GM23338 (cell line): ENCODE results near the gene SLC34A3. TPM values are rescaled to one million over a fixed set of nuclear protein-coding genes. Genes with fewer than 3 reads are reported as not detected.

ENCODE experiments used
- ATAC-seq: fragments of 200-7000 bp; cut with Tn5 transposase; 3 replicates; pipeline ENCODE4 v1.9.1; 2020
- DNase-seq: peaks from one replicate; pipeline ENCODE4 v3.0.0-alpha.2; 2015; ENCODE audit warnings: low spot score
- H2AFZ ChIP-seq: fragments of 200-600 bp; sonication (generic); 2 replicates; pipeline ENCODE4 v1.8.0; 2016; ENCODE audit warnings: antibody characterized with exemption, mild to moderate bottlenecking, moderate library complexity
- H3F3A ChIP-seq: fragments of 200-600 bp; sonication (generic); replicated peaks from 2 replicates; pipeline ENCODE4 v1.8.0; 2017; ENCODE audit warnings: antibody characterized with exemption, mixed run types, low read depth
- H3K27ac ChIP-seq: fragments of 200-600 bp; sonication (generic); 2 replicates; pipeline ENCODE4 v1.6.1; 2016; ENCODE audit warnings: low read depth
- H3K27me3 ChIP-seq: fragments of 200-600 bp; sonication (generic); 2 replicates; pipeline ENCODE4 v1.8.0; 2016; ENCODE audit warnings: mild to moderate bottlenecking, mixed run types, moderate library complexity; ENCODE audit not compliant: insufficient read depth
- H3K36me3 ChIP-seq: fragments of 200-600 bp; sonication (generic); 2 replicates; pipeline ENCODE4 v1.8.0; 2016; ENCODE audit warnings: mild to moderate bottlenecking; ENCODE audit not compliant: insufficient read depth
- H3K4me1 ChIP-seq: fragments of 200-600 bp; sonication (generic); 2 replicates; pipeline ENCODE4 v1.8.0; 2016; ENCODE audit warnings: mild to moderate bottlenecking, moderate library complexity; ENCODE audit not compliant: insufficient read depth
- H3K4me2 ChIP-seq: fragments of 200-600 bp; sonication (generic); 2 replicates; pipeline ENCODE4 v1.7.1; 2017; ENCODE audit warnings: mixed run types
- H3K4me3 ChIP-seq: fragments of 200-600 bp; sonication (generic); 2 replicates; pipeline ENCODE4 v1.6.1; 2016; ENCODE audit warnings: mixed run types
- H3K79me2 ChIP-seq: fragments of 200-600 bp; sonication (generic); replicated peaks from 2 replicates; pipeline ENCODE4 v1.8.0; 2017; ENCODE audit warnings: mild to moderate bottlenecking; ENCODE audit not compliant: insufficient read depth
- H3K9me2 ChIP-seq: fragments of 200-600 bp; sonication (generic); 2 replicates; pipeline ENCODE4 v1.8.0; 2017; ENCODE audit not compliant: insufficient read depth
- H4K20me1 ChIP-seq: fragments of 200-600 bp; sonication (generic); replicated peaks from 2 replicates; pipeline ENCODE4 v1.8.0; 2017; ENCODE audit warnings: mild to moderate bottlenecking; ENCODE audit not compliant: insufficient read depth
- H3K27ac Mint-ChIP-seq: 2 replicates; pipeline ENCODE4 v1.8.0; 2020; ENCODE audit warnings: inconsistent platforms, mild to moderate bottlenecking, moderate library complexity, mixed read lengths
- H3K27me3 Mint-ChIP-seq: 3 replicates; pipeline ENCODE4 v1.8.0; 2022; ENCODE audit warnings: low read depth, mild to moderate bottlenecking, moderate library complexity, mixed read lengths, inconsistent platforms; ENCODE audit not compliant: insufficient read depth, poor library complexity
- H3K36me3 Mint-ChIP-seq: 3 replicates; pipeline ENCODE4 v1.8.0; 2021; ENCODE audit warnings: low read depth, mild to moderate bottlenecking, inconsistent platforms, moderate library complexity, mixed read lengths
- H3K4me1 Mint-ChIP-seq: 3 replicates; pipeline ENCODE4 v1.8.0; 2020; ENCODE audit warnings: mild to moderate bottlenecking, inconsistent platforms, mixed read lengths
- H3K4me3 Mint-ChIP-seq: 3 replicates; pipeline ENCODE4 v1.8.0; 2021; ENCODE audit warnings: moderate library complexity, mild to moderate bottlenecking, inconsistent platforms, mixed read lengths
- H3K9me3 Mint-ChIP-seq: 3 replicates; pipeline ENCODE4 v1.8.0; 2020; ENCODE audit warnings: moderate library complexity, mild to moderate bottlenecking, inconsistent platforms, mixed read lengths
- CREB1 ChIP-seq: fragments of 250-450 bp; sonication (Bioruptor Pico); IDR thresholded peaks from 2 replicates; pipeline ENCODE4 v1.5.0; 2020; ENCODE audit warnings: low read depth, mild to moderate bottlenecking, moderate library complexity
- EZH2 ChIP-seq: fragments of 200-600 bp; sonication (generic); IDR thresholded peaks from one replicate; pipeline ENCODE4 v1.8.0; 2017; ENCODE audit warnings: antibody characterized with exemption, mild to moderate bottlenecking, low read depth; ENCODE audit not compliant: unreplicated experiment
- EZH2phosphoT487 ChIP-seq: fragments of 200-600 bp; sonication (generic); IDR thresholded peaks from one replicate; pipeline ENCODE4 v1.8.1; 2018; ENCODE audit warnings: antibody characterized with exemption; ENCODE audit not compliant: unreplicated experiment
- JUNB ChIP-seq: IDR thresholded peaks from one replicate; pipeline ENCODE4 v1.6.1; 2016; ENCODE audit warnings: antibody characterized with exemption; ENCODE audit not compliant: unreplicated experiment
- NANOG ChIP-seq: IDR thresholded peaks from 2 replicates; pipeline ENCODE4 v1.6.1; 2016; ENCODE audit warnings: antibody characterized with exemption, borderline replicate concordance
- POLR2AphosphoS5 ChIP-seq: IDR thresholded peaks from 2 replicates; pipeline ENCODE4 v1.6.1; 2016; ENCODE audit warnings: antibody characterized with exemption, low read depth
- STAT1 ChIP-seq: IDR thresholded peaks from one replicate; pipeline ENCODE4 v1.6.1; 2016; ENCODE audit warnings: antibody characterized with exemption; ENCODE audit not compliant: unreplicated experiment
- ZNF114 ChIP-seq: fragments of 250-450 bp; sonication (Bioruptor Pico); IDR thresholded peaks from 2 replicates; pipeline ENCODE4 v1.5.0; 2020; ENCODE audit warnings: mild to moderate bottlenecking, moderate library complexity
- ZNF331 ChIP-seq: fragments of 250-450 bp; sonication (Bioruptor Pico); IDR thresholded peaks from 2 replicates; pipeline ENCODE4 v1.5.0; 2020; ENCODE audit warnings: low read depth, mild to moderate bottlenecking, moderate library complexity
- polyA plus RNA-seq: library from polyadenylated mRNA; unstranded; fragments of >200 nt; fragmentation: Nextera tagmentation; extraction: Ambion mirVana; gene quantifications from 2 replicates; pipeline ENCODE4 v1.2.1, GENCODE V29; 2016
- total RNA-seq: library from RNA; depleted of rRNA; stranded (reverse); fragments of >200 nt; shearing (Covaris generic); gene quantifications from 2 replicates; pipeline ENCODE4 v1.2.3, GENCODE V29; 2014
- TF ChIP-seq, protein P1 (sequence below): IDR thresholded peaks from 2 replicates; pipeline ENCODE4 v1.6.1; 2016; ENCODE audit warnings: antibody characterized with exemption
- TF ChIP-seq, protein P2 (sequence below), 2 experiments: fragments of 200-600 bp in 1 of 2; sonication (generic) in 1 of 2; conservative IDR thresholded peaks; 2 replicates each; pipeline versions ENCODE4 v1.5.1 to v1.6.1; 2016 to 2017; ENCODE audit warnings: antibody characterized with exemption in 2 of 2, low read depth in 2 of 2, mild to moderate bottlenecking in 2 of 2, moderate library complexity in 1 of 2
- TF ChIP-seq, protein P3 (sequence below): IDR thresholded peaks from one replicate; pipeline ENCODE4 v1.6.1; 2018; ENCODE audit warnings: antibody characterized with exemption; ENCODE audit not compliant: unreplicated experiment
- TF ChIP-seq, protein P4 (sequence below): fragments of 250-450 bp; sonication (Bioruptor Pico); IDR thresholded peaks from 2 replicates; pipeline ENCODE4 v1.5.0; 2020; ENCODE audit warnings: mild to moderate bottlenecking, moderate library complexity

SLC34A3 gene
- total and polyA plus RNA-seq, 2 experiments from 2014 or later: not detected

DNA sequence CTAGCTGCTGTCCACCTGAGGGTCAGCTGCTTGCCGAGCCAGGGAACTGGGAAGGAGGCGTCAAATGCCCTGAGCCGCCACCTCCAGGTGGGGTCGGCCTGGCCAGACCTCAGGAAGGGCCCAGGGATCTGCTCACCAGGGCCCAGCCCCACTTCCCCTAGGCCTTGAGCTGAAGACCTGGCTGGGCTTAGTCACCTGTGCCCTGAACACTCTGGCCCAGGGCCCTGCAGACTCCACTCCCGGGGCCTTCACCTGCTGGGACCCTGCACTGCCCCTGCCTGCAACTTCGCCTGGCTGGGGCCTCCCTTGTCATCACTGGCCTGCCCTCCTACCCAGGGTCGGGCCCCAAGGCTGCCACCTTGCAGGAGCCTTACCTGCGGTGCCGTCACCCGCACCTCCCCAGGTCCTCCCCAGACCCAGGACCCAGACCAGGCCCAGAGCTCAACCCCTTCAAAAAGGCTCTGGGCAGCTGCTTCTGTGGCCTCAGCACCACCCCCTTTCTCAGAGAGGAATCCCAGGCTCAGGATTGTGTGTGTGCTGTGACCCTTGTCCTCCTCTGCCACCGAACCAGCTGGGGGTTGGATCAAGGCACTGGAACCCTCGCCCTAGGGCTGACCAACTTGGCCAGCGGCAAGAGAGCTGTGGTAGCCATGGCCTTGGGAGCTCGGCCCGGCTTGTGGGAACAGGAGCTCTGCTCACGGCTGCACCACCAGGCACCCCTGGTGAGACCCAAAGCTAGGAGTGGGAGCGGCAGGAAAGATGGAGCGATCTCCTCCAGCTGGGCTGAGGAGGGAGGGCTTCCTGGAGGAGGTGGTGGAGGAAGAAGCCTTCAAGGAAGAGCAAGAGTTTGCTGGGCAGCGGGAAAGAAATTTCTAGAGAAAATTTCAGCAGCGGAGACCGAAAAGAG is 23.3 kb downstream of the SLC34A3 start:
- peak; percentile 36 for DNase-seq
- ATAC-seq: peak; percentile 8

More for the DNA sequence above, 23.3 kb downstream of the SLC34A3 start:
- Histone ChIP-seq H3K4me1 (peaks cover 13% of the 10 kb centered on the region; the same call in 1 of the 2 replicates), H3F3A (peaks cover 8% of the 10 kb centered on the region), H3K4me3 (peak overlapping the region; percentile 96), H4K20me1 (no peaks in the 10 kb centered on the region; the same call in 1 of the 2 replicates), H3K4me2 (peak overlapping the region; percentile 98), H3K9me2 (no peaks in the 10 kb centered on the region), H3K27ac (no peak overlapping the region), H2AFZ (no peak overlapping the region), H3K79me2 (peaks cover 24% of the 10 kb centered on the region), H3K27me3 (peaks cover 4% of the 10 kb centered on the region; the same call in 1 of the 2 replicates), H3K36me3 (peaks cover 6% of the 10 kb centered on the region)
- Mint-ChIP-seq H3K9me3 (no peaks in the 10 kb centered on the region), H3K36me3 (peaks cover 15% of the 10 kb centered on the region; the same call in 2 of the 3 replicates), H3K27ac (peak overlapping the region; percentile 28; the same call in 1 of the 2 replicates), H3K4me1 (peaks cover 11% of the 10 kb centered on the region), H3K4me3 (peak overlapping the region; percentile 85), H3K27me3 (peaks cover 21% of the 10 kb centered on the region)
- TF ChIP-seq, protein P1, sequence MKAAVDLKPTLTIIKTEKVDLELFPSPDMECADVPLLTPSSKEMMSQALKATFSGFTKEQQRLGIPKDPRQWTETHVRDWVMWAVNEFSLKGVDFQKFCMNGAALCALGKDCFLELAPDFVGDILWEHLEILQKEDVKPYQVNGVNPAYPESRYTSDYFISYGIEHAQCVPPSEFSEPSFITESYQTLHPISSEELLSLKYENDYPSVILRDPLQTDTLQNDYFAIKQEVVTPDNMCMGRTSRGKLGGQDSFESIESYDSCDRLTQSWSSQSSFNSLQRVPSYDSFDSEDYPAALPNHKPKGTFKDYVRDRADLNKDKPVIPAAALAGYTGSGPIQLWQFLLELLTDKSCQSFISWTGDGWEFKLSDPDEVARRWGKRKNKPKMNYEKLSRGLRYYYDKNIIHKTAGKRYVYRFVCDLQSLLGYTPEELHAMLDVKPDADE: no peak
- TF ChIP-seq STAT1: no peak
- TF ChIP-seq ZNF331: no peak
- TF ChIP-seq, protein P2, sequence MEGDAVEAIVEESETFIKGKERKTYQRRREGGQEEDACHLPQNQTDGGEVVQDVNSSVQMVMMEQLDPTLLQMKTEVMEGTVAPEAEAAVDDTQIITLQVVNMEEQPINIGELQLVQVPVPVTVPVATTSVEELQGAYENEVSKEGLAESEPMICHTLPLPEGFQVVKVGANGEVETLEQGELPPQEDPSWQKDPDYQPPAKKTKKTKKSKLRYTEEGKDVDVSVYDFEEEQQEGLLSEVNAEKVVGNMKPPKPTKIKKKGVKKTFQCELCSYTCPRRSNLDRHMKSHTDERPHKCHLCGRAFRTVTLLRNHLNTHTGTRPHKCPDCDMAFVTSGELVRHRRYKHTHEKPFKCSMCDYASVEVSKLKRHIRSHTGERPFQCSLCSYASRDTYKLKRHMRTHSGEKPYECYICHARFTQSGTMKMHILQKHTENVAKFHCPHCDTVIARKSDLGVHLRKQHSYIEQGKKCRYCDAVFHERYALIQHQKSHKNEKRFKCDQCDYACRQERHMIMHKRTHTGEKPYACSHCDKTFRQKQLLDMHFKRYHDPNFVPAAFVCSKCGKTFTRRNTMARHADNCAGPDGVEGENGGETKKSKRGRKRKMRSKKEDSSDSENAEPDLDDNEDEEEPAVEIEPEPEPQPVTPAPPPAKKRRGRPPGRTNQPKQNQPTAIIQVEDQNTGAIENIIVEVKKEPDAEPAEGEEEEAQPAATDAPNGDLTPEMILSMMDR (conservative IDR thresholded peaks at IDR 0.05; ENCODE audit: low read depth in 2 of 2): no peak
- no peak for TF ChIP-seq EZH2
- no peak for TF ChIP-seq NANOG
- no peak for TF ChIP-seq JUNB
- no peak for TF ChIP-seq EZH2phosphoT487
- TF ChIP-seq, protein P3, sequence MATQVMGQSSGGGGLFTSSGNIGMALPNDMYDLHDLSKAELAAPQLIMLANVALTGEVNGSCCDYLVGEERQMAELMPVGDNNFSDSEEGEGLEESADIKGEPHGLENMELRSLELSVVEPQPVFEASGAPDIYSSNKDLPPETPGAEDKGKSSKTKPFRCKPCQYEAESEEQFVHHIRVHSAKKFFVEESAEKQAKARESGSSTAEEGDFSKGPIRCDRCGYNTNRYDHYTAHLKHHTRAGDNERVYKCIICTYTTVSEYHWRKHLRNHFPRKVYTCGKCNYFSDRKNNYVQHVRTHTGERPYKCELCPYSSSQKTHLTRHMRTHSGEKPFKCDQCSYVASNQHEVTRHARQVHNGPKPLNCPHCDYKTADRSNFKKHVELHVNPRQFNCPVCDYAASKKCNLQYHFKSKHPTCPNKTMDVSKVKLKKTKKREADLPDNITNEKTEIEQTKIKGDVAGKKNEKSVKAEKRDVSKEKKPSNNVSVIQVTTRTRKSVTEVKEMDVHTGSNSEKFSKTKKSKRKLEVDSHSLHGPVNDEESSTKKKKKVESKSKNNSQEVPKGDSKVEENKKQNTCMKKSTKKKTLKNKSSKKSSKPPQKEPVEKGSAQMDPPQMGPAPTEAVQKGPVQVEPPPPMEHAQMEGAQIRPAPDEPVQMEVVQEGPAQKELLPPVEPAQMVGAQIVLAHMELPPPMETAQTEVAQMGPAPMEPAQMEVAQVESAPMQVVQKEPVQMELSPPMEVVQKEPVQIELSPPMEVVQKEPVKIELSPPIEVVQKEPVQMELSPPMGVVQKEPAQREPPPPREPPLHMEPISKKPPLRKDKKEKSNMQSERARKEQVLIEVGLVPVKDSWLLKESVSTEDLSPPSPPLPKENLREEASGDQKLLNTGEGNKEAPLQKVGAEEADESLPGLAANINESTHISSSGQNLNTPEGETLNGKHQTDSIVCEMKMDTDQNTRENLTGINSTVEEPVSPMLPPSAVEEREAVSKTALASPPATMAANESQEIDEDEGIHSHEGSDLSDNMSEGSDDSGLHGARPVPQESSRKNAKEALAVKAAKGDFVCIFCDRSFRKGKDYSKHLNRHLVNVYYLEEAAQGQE: no peak
- no peak for TF ChIP-seq CREB1 (CRISPR knock-in tag)
- no peak for TF ChIP-seq ZNF114 (CRISPR knock-in tag)
- no peak for TF ChIP-seq POLR2AphosphoS5
- TF ChIP-seq, protein P4, sequence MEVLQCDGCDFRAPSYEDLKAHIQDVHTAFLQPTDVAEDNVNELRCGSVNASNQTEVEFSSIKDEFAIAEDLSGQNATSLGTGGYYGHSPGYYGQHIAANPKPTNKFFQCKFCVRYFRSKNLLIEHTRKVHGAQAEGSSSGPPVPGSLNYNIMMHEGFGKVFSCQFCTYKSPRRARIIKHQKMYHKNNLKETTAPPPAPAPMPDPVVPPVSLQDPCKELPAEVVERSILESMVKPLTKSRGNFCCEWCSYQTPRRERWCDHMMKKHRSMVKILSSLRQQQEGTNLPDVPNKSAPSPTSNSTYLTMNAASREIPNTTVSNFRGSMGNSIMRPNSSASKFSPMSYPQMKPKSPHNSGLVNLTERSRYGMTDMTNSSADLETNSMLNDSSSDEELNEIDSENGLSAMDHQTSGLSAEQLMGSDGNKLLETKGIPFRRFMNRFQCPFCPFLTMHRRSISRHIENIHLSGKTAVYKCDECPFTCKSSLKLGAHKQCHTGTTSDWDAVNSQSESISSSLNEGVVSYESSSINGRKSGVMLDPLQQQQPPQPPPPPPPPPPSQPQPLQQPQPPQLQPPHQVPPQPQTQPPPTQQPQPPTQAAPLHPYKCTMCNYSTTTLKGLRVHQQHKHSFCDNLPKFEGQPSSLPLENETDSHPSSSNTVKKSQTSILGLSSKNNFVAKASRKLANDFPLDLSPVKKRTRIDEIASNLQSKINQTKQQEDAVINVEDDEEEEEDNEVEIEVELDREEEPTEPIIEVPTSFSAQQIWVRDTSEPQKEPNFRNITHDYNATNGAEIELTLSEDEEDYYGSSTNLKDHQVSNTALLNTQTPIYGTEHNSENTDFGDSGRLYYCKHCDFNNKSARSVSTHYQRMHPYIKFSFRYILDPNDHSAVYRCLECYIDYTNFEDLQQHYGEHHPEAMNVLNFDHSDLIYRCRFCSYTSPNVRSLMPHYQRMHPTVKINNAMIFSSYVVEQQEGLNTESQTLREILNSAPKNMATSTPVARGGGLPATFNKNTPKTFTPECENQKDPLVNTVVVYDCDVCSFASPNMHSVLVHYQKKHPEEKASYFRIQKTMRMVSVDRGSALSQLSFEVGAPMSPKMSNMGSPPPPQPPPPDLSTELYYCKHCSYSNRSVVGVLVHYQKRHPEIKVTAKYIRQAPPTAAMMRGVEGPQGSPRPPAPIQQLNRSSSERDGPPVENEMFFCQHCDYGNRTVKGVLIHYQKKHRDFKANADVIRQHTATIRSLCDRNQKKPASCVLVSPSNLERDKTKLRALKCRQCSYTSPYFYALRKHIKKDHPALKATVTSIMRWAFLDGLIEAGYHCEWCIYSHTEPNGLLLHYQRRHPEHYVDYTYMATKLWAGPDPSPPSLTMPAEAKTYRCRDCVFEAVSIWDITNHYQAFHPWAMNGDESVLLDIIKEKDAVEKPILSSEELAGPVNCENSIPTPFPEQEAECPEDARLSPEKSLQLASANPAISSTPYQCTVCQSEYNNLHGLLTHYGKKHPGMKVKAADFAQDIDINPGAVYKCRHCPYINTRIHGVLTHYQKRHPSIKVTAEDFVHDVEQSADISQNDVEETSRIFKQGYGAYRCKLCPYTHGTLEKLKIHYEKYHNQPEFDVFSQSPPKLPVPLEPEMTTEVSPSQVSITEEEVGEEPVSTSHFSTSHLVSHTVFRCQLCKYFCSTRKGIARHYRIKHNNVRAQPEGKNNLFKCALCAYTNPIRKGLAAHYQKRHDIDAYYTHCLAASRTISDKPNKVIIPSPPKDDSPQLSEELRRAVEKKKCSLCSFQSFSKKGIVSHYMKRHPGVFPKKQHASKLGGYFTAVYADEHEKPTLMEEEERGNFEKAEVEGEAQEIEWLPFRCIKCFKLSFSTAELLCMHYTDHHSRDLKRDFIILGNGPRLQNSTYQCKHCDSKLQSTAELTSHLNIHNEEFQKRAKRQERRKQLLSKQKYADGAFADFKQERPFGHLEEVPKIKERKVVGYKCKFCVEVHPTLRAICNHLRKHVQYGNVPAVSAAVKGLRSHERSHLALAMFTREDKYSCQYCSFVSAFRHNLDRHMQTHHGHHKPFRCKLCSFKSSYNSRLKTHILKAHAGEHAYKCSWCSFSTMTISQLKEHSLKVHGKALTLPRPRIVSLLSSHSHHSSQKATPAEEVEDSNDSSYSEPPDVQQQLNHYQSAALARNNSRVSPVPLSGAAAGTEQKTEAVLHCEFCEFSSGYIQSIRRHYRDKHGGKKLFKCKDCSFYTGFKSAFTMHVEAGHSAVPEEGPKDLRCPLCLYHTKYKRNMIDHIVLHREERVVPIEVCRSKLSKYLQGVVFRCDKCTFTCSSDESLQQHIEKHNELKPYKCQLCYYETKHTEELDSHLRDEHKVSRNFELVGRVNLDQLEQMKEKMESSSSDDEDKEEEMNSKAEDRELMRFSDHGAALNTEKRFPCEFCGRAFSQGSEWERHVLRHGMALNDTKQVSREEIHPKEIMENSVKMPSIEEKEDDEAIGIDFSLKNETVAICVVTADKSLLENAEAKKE (CRISPR knock-in tag): no peak
